ENCODE data around the gene FITM2. TPM values are rescaled to one million over a fixed set of nuclear protein-coding genes. Genes with fewer than 3 reads are reported as not detected.

FITM2 gene
- total RNA-seq, 1 experiment from 2014 or later: 7.2 TPM

GRCh38 chr20:44326391-44327159 lies 15.6 kb upstream of the FITM2 start:
- H3K27me3 Mint-ChIP-seq (ENCODE audit: insufficient read depth, unreplicated experiment): no peaks in the 10 kb centered on the region
- TF ChIP-seq, protein P1, sequence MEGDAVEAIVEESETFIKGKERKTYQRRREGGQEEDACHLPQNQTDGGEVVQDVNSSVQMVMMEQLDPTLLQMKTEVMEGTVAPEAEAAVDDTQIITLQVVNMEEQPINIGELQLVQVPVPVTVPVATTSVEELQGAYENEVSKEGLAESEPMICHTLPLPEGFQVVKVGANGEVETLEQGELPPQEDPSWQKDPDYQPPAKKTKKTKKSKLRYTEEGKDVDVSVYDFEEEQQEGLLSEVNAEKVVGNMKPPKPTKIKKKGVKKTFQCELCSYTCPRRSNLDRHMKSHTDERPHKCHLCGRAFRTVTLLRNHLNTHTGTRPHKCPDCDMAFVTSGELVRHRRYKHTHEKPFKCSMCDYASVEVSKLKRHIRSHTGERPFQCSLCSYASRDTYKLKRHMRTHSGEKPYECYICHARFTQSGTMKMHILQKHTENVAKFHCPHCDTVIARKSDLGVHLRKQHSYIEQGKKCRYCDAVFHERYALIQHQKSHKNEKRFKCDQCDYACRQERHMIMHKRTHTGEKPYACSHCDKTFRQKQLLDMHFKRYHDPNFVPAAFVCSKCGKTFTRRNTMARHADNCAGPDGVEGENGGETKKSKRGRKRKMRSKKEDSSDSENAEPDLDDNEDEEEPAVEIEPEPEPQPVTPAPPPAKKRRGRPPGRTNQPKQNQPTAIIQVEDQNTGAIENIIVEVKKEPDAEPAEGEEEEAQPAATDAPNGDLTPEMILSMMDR (IDR thresholded peaks at IDR 0.05; ENCODE audit: unreplicated experiment): no peak
- peak overlapping the region; percentile 23 for H3K4me3 Mint-ChIP-seq (ENCODE audit: unreplicated experiment)
- intact Hi-C loops (cut with micrococcal nuclease): no loop called here
- no TSS peak for BruUV-seq (replicated peaks)
- no peaks in the 10 kb centered on the region for H3K36me3 Mint-ChIP-seq (ENCODE audit: insufficient read depth, unreplicated experiment)
- DNase-seq (ENCODE audit: unreplicated experiment): no peak
- H3K27ac Mint-ChIP-seq (ENCODE audit: low read depth, unreplicated experiment): no peak overlapping the region
- H3K4me1 Mint-ChIP-seq (ENCODE audit: insufficient read depth, unreplicated experiment): no peaks in the 10 kb centered on the region
- POLR2A ChIA-PET: no interaction called here
- no peaks in the 10 kb centered on the region for H3K9me3 Mint-ChIP-seq (ENCODE audit: unreplicated experiment)
- CTCF ChIA-PET: interaction anchor here (0.6 to 10.1 kb wide), 6 partner anchors 16 to 184 kb away, joined by 3 to 90 read pairs (median 4); partner anchors contain the start of gene FITM2

GRCh38 chr20:44324343-44324742 lies 13.3 kb upstream of the FITM2 start:
- DNase-seq (ENCODE audit: unreplicated experiment): peak; percentile 23
- ChIA-PET CTCF (interaction anchor here (0.5 to 10.1 kb wide), 6 partner anchors 9 to 148 kb away, joined by 3 to 90 read pairs (median 6); partner anchors contain the start of gene FITM2), POLR2A (interaction anchor here (1.4 kb wide), 1 partner anchor 13 kb away, joined by 5 read pairs; the partner anchor contains the start of gene FITM2)
- Mint-ChIP-seq H3K36me3 (ENCODE audit: insufficient read depth, unreplicated experiment) (no peaks in the 10 kb centered on the region), H3K4me1 (ENCODE audit: insufficient read depth, unreplicated experiment) (no peaks in the 10 kb centered on the region), H3K27me3 (ENCODE audit: insufficient read depth, unreplicated experiment) (no peaks in the 10 kb centered on the region), H3K9me3 (ENCODE audit: unreplicated experiment) (no peaks in the 10 kb centered on the region), H3K27ac (ENCODE audit: low read depth, unreplicated experiment) (no peak overlapping the region), H3K4me3 (ENCODE audit: unreplicated experiment) (no peak overlapping the region)
- TF ChIP-seq, protein P1 (IDR thresholded peaks at IDR 0.05; ENCODE audit: unreplicated experiment): no peak
- intact Hi-C loops (cut with micrococcal nuclease): no loop called here
- BruUV-seq (replicated peaks): no TSS peak

- Mint-ChIP-seq H3K9me3 (ENCODE audit: unreplicated experiment) (no peaks in the 10 kb centered on the region), H3K27me3 (ENCODE audit: insufficient read depth, unreplicated experiment) (no peaks in the 10 kb centered on the region), H3K4me3 (ENCODE audit: unreplicated experiment) (no peak overlapping the region), H3K4me1 (ENCODE audit: insufficient read depth, unreplicated experiment) (no peaks in the 10 kb centered on the region), H3K36me3 (ENCODE audit: insufficient read depth, unreplicated experiment) (no peaks in the 10 kb centered on the region), H3K27ac (ENCODE audit: low read depth, unreplicated experiment) (no peak overlapping the region)
- TF ChIP-seq, protein P1 (IDR thresholded peaks at IDR 0.05; ENCODE audit: unreplicated experiment): no peak
- CTCF ChIA-PET: interaction anchor here (0.6 to 16.6 kb wide), 6 partner anchors 9 to 279 kb away, joined by 3 to 536 read pairs (median 6); partner anchors contain the start of gene FITM2
- intact Hi-C loops (cut with micrococcal nuclease): no loop called here
- no TSS peak for BruUV-seq (replicated peaks)
- peak; percentile 18 for DNase-seq (ENCODE audit: unreplicated experiment)
- POLR2A ChIA-PET: interaction anchor here (1.1 kb wide), 1 partner anchor 9 kb away, joined by 3 read pairs; the partner anchor contains the start of gene FITM2
Measured at GRCh38 chr20:44319839-44320422, 8.9 kb upstream of the FITM2 start.

DNA sequence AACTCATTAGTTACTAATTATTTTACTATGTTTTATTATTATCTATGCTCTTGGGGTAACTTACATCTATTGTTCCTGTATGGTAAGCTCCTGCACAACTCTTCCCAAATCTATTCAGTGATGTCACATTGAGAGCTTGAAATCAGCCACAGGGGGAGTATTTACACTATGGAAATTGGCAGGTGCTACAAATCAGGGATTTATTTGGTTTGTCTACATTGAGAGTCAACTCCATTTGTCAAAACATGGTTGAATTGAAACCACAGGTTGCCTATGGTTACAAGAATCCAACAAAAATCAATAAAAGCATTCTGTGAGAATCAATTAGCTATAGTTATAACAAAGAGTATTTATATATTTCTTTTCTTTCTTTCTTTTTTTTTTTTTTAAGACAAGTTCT lies 3.9 kb upstream of the FITM2 start:
- POLR2A ChIA-PET: interaction anchor here (1.1 kb wide), 1 partner anchor 67 kb away, joined by 3 read pairs; no protein-coding TSS in a partner anchor
- intact Hi-C loops (cut with micrococcal nuclease): loop anchor here (5.0 kb wide), 2 partner anchors 72 to 157 kb away; no protein-coding TSS in a partner anchor
- no peak overlapping the region for H3K27ac Mint-ChIP-seq (ENCODE audit: low read depth, unreplicated experiment)

More for the DNA sequence above, 3.9 kb upstream of the FITM2 start:
- Mint-ChIP-seq H3K4me1 (ENCODE audit: insufficient read depth, unreplicated experiment) (peaks cover 4% of the 10 kb centered on the region), H3K4me3 (ENCODE audit: unreplicated experiment) (no peak overlapping the region), H3K36me3 (ENCODE audit: insufficient read depth, unreplicated experiment) (peaks cover 4% of the 10 kb centered on the region), H3K27me3 (ENCODE audit: insufficient read depth, unreplicated experiment) (no peaks in the 10 kb centered on the region), H3K9me3 (ENCODE audit: unreplicated experiment) (no peaks in the 10 kb centered on the region)
- no TSS peak for BruUV-seq (replicated peaks)
- TF ChIP-seq, protein P1 (IDR thresholded peaks at IDR 0.05; ENCODE audit: unreplicated experiment): no peak
- DNase-seq (ENCODE audit: unreplicated experiment): no peak
- CTCF ChIA-PET: interaction anchor here (0.6 to 16.6 kb wide), 7 partner anchors 10 to 295 kb away, joined by 3 to 536 read pairs (median 4); no protein-coding TSS in a partner anchor
